GM12878 (cell line): ENCODE data around the gene PLA2G3. TPM values are rescaled to one million over a fixed set of nuclear protein-coding genes. Genes with fewer than 3 reads are reported as not detected.

Experiments
- ATAC-seq: fragments of 200-7000 bp; cut with Tn5 transposase; 3 replicates; pipeline ENCODE4 v1.9.1; 2020; ENCODE audit warnings: mild to moderate bottlenecking, moderate library complexity
- BruUV-seq: library from RNA; stranded (reverse); fragments of 400-500 nt; replicated peaks from 2 replicates; lab custom pipeline; 2021; lab: Mats Ljungman, UMichigan
- CTCF ChIA-PET: fragments of 300-600 bp; sonication (Branson Sonifier 250); formaldehyde crosslinking; extraction: SDS; loops from one replicate; lab custom pipeline; 2021; ENCODE audit warnings: inconsistent platforms; lab: Yijun Ruan, JAX
- POLR2A ChIA-PET: fragments of 350-600 bp; formaldehyde crosslinking; extraction: SDS; loops from one replicate; lab custom pipeline; 2021; ENCODE audit warnings: inconsistent platforms; lab: Charles Lee
- RAD21 ChIA-PET: fragments of 300-600 bp; sonication (Branson Sonifier 250); formaldehyde crosslinking; loops from one replicate; lab custom pipeline; 2023; ENCODE audit warnings: antibody characterized with exemption; ENCODE audit not compliant: unreplicated experiment; lab: Charles Lee
- SMC1A ChIA-PET: fragments of 300-600 bp; sonication (Branson Sonifier 250); formaldehyde crosslinking; loops from one replicate; lab custom pipeline; 2023; ENCODE audit not compliant: unreplicated experiment, uncharacterized antibody; lab: Charles Lee
- DNase-seq: peaks from one replicate; pipeline ENCODE4 v3.0.0-alpha.2; 2011; ENCODE audit warnings: low read depth, low spot score
- FAIRE-seq: peaks from 3 replicates; lab custom pipeline; 2011; peaks lifted over from hg19 to GRCh38; lab: Jason Lieb, UNC
- H2AFZ ChIP-seq: 2 replicates; pipeline ENCODE4 v1.6.0; 2011; ENCODE audit warnings: low read depth, low read length, control low read depth; ENCODE audit not compliant: control insufficient read depth
- H3K27ac ChIP-seq: 2 replicates; pipeline ENCODE4 v1.5.1; 2011; ENCODE audit warnings: control low read depth; ENCODE audit not compliant: control insufficient read depth, insufficient read depth
- H3K27me3 ChIP-seq, 2 experiments: replicated peaks in 1 of 2; 2 replicates each; pipeline versions ENCODE4 v1.6.0 to v1.6.1; 2011; ENCODE audit warnings: low read length in 1 of 2; ENCODE audit not compliant: control insufficient read depth in 2 of 2, insufficient read depth in 2 of 2
- H3K36me3 ChIP-seq, 2 experiments: 2 replicates each; pipeline ENCODE4 v1.5.1; 2011; ENCODE audit warnings: low read length in 1 of 2; ENCODE audit not compliant: control insufficient read depth in 2 of 2, insufficient read depth in 2 of 2
- H3K4me1 ChIP-seq: 2 replicates; pipeline ENCODE4 v1.6.1; 2011; ENCODE audit warnings: mild to moderate bottlenecking, low read length, moderate library complexity, mixed read lengths; ENCODE audit not compliant: control insufficient read depth, insufficient read depth
- H3K4me2 ChIP-seq: 2 replicates; pipeline ENCODE4 v1.6.0; 2011; ENCODE audit warnings: control low read depth; ENCODE audit not compliant: control insufficient read depth, insufficient read depth
- H3K4me3 ChIP-seq: fragments of 200-600 bp; sonication (generic); 2 replicates; pipeline ENCODE4 v1.5.1; 2016
- H3K79me2 ChIP-seq: 2 replicates; pipeline ENCODE4 v1.6.0; 2011; ENCODE audit warnings: low read length; ENCODE audit not compliant: control insufficient read depth, insufficient read depth
- H3K9ac ChIP-seq: 2 replicates; pipeline ENCODE4 v1.8.0; 2011; ENCODE audit warnings: low read length, control low read depth, mixed read lengths; ENCODE audit not compliant: control insufficient read depth, insufficient read depth
- H3K9me3 ChIP-seq: replicated peaks from 3 replicates; pipeline ENCODE4 v1.5.1; 2011; ENCODE audit warnings: mild to moderate bottlenecking, low read length; ENCODE audit not compliant: control insufficient read depth, insufficient read depth
- H4K20me1 ChIP-seq: 2 replicates; pipeline ENCODE4 v1.6.0; 2011; ENCODE audit not compliant: control insufficient read depth, insufficient read depth
- BMI1 ChIP-seq: fragments of 450-650 bp; IDR thresholded peaks from 2 replicates; pipeline ENCODE4 v1.6.1; 2016; ENCODE audit warnings: mild to moderate bottlenecking, moderate library complexity, borderline replicate concordance
- CTCF ChIP-seq, 3 experiments: IDR thresholded peaks in 2 of 3; conservative IDR thresholded peaks in 1 of 3; 2 replicates each; pipeline ENCODE4 v1.5.1; 2011; ENCODE audit warnings: low read depth in 3 of 3, low read length in 3 of 3, mild to moderate bottlenecking in 3 of 3, control low read depth in 2 of 3, moderate library complexity in 2 of 3, inconsistent platforms in 1 of 3, mixed read lengths in 1 of 3; ENCODE audit not compliant: control insufficient read depth in 2 of 3, insufficient read depth in 1 of 3; ENCODE audit errors: extremely low read depth in 1 of 3
- FOXK2 ChIP-seq: fragments of 450-650 bp; IDR thresholded peaks from 2 replicates; pipeline ENCODE4 v1.6.1; 2017; ENCODE audit warnings: mild to moderate bottlenecking, moderate library complexity
- KAT2A ChIP-seq: conservative IDR thresholded peaks from 2 replicates; pipeline ENCODE4 v1.6.1; 2011; ENCODE audit warnings: low read depth, low read length; ENCODE audit not compliant: control insufficient read depth
- KDM1A ChIP-seq: fragments of 200-600 bp; sonication (generic); IDR thresholded peaks from 2 replicates; pipeline ENCODE4 v1.6.1; 2016; ENCODE audit warnings: borderline replicate concordance
- NR2F1 ChIP-seq: fragments of 450-650 bp; conservative IDR thresholded peaks from 2 replicates; pipeline ENCODE4 v1.6.1; 2017; ENCODE audit warnings: mild to moderate bottlenecking
- PAX5 ChIP-seq: IDR thresholded peaks from 2 replicates; pipeline ENCODE4 v1.6.1; 2011; ENCODE audit warnings: low read depth, low read length, borderline replicate concordance
- POU2F2 ChIP-seq: IDR thresholded peaks from 3 replicates; pipeline ENCODE4 v1.6.1; 2011; ENCODE audit warnings: low read depth, mild to moderate bottlenecking, low read length, borderline replicate concordance
- RAD21 ChIP-seq: IDR thresholded peaks from 2 replicates; pipeline ENCODE4 v1.6.1; 2011; ENCODE audit warnings: mild to moderate bottlenecking, low read depth, low read length, moderate library complexity; ENCODE audit not compliant: insufficient read depth
- RBBP5 ChIP-seq: fragments of 200-600 bp; sonication (generic); conservative IDR thresholded peaks from 2 replicates; pipeline ENCODE4 v1.6.1; 2016
- RCOR1 ChIP-seq: conservative IDR thresholded peaks from 2 replicates; pipeline ENCODE4 v1.6.1; 2012; ENCODE audit warnings: low read depth, low read length, improper control_type of control experiment
- TCF3 ChIP-seq: IDR thresholded peaks from 2 replicates; pipeline ENCODE4 v1.6.1; 2012; ENCODE audit warnings: low read depth, mild to moderate bottlenecking, low read length, borderline replicate concordance; ENCODE audit not compliant: insufficient read depth
- ZNF274 ChIP-seq: IDR thresholded peaks from one replicate; pipeline ENCODE4 v1.8.0; 2011; ENCODE audit not compliant: insufficient read length, insufficient read depth
- WGBS: methylation state at CpG from one replicate; pipeline ENCODE4 v1.1.6; 2016; ENCODE audit warnings: low lambda C conversion rate; ENCODE audit not compliant: insufficient replicate concordance, insufficient coverage; ENCODE audit errors: missing lambda C conversion rate; 5-methylcytosine and 5-hydroxymethylcytosine counted together
- in situ Hi-C: fragments of 300-500 bp; cut with MboI; formaldehyde crosslinking; loops from 9 replicates; pipeline ENCODE4 v1.14.3; 2018; ENCODE audit warnings: mixed read lengths
- intact Hi-C: fragments of 100-400 bp; cut with micrococcal nuclease; formaldehyde crosslinking; loops from one replicate; pipeline ENCODE4 v1.14.2; 2022; ENCODE audit not compliant: unreplicated experiment
- polyA plus RNA-seq, 11 experiments: library from polyadenylated mRNA; depleted of rRNA in 4 of 11; unstranded in 6 of 11; stranded (reverse) in 5 of 11; fragments of >200 nt; fragmentation: Nextera tagmentation in 4 of 11; fragmentation: Illumina TruSeq in 1 of 11; extraction: Ambion mirVana in 4 of 11; extraction: Trizol in 1 of 11; gene quantifications; 1 replicate in 1 of 11; 2 replicates in 10 of 11; pipeline versions ENCODE4 v1.2.1 to v1.2.3, GENCODE V29; 2011 to 2016; ENCODE audit warnings: inconsistent platforms in 2 of 11, missing spikeins in 2 of 11, low read depth in 1 of 11
- total RNA-seq, 4 experiments: library from RNA; depleted of rRNA in 3 of 4; stranded (reverse); fragments of >200 nt in 3 of 4; fragmentation: Illumina TruSeq in 1 of 4; extraction: Trizol in 1 of 4; gene quantifications; 2 replicates each; pipeline versions ENCODE4 v1.2.1 to v1.2.3, GENCODE V29; 2013 to 2021

The PLA2G3 gene
- total and polyA plus RNA-seq, 10 of the 15 experiments (the other 5 are each of a cell fraction or from before 2014, with no cell fraction given), result 0.04 TPM; not detected in 9

DNA sequence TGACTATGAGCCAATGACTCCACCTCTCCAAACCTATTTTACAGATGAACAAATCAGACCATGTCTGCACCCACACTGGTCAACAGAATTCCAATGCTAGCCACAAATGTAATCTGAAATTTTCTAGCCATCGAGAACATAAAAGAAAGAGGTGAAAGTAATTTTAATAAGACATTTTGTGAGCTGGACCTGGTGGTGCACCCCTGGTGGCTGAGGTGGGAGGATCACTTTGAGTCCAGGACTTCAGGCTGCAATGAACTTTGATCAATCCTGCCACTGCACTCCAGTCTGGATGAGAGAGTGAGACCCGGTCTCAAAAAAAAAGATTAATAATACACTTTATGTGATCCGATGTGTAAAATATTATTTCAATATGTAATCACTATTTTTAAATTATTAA lies 10.3 kb upstream of the PLA2G3 start:
- Histone ChIP-seq H3K4me3 (no peak overlapping the region), H3K4me2 (no peak overlapping the region), H3K27me3 (no peaks in the 10 kb centered on the region), H3K9me3 (no peaks in the 10 kb centered on the region), H3K36me3 (no peaks in the 10 kb centered on the region), H3K4me1 (no peaks in the 10 kb centered on the region), H3K9ac (no peak overlapping the region), H2AFZ (no peak overlapping the region), H3K79me2 (no peaks in the 10 kb centered on the region), H4K20me1 (no peaks in the 10 kb centered on the region), H3K27ac (no peak overlapping the region)
- ChIA-PET CTCF (interaction anchor here (0.7 to 1.7 kb wide), 2 partner anchors 9 to 114 kb away, joined by 3 to 7 read pairs; partner anchors contain the start of gene RNF185), RAD21 (no interaction called here), SMC1A (no interaction called here), POLR2A (no interaction called here)
- no TSS peak for BruUV-seq
- no peak for DNase-seq
- peak; percentile 61 for ATAC-seq
- intact Hi-C loops (no loop called here), in situ Hi-C loops (no loop called here)
- TF ChIP-seq CTCF (IDR thresholded peaks at IDR 0.05 in 2 of 3, conservative IDR thresholded peaks at IDR 0.05 in 1 of 3; ENCODE audit: control insufficient read depth in 2 of 3, extremely low read depth in 1 of 3, insufficient read depth in 1 of 3, low read depth in 3 of 3, low read length in 3 of 3) (peak; percentile 2 to 38 (median 33); a peak in 2 of 6 replicates), PAX5 (no peak)
- FAIRE-seq, result no peak
- WGBS, result 41% methylated on average over 3 of the region's 3 CpGs

- no peak for DNase-seq
- peak; percentile 56 for FAIRE-seq
- H3K4me1 ChIP-seq, result no peaks in the 10 kb centered on the region
- H3K27ac ChIP-seq, result no peak overlapping the region
- intact Hi-C loops, result loop anchor here (1.0 kb wide), 2 partner anchors 60 to 386 kb away; no protein-coding TSS in a partner anchor
- ChIA-PET RAD21 (interaction anchor here (1.6 kb wide), 1 partner anchor 9 kb away, joined by 4 read pairs; no protein-coding TSS in a partner anchor), POLR2A (no interaction called here), CTCF (interaction anchor here (0.7 to 1.7 kb wide), 7 partner anchors 9 to 386 kb away, joined by 3 to 7 read pairs (median 4); partner anchors contain the start of gene RNF185), SMC1A (no interaction called here)
- WGBS, result 0% methylated on average over 5 of the region's 5 CpGs
- no peaks in the 10 kb centered on the region for H3K79me2 ChIP-seq
- H3K4me3 ChIP-seq, result no peak overlapping the region
- no TSS peak for BruUV-seq
- no peak overlapping the region for H3K9ac ChIP-seq
- H3K36me3 ChIP-seq, result no peaks in the 10 kb centered on the region
- no peaks in the 10 kb centered on the region for H3K9me3 ChIP-seq
- in situ Hi-C loops, result no loop called here
- H3K27me3 ChIP-seq, result no peaks in the 10 kb centered on the region
- no peaks in the 10 kb centered on the region for H4K20me1 ChIP-seq
- no peak overlapping the region for H3K4me2 ChIP-seq
- no peak overlapping the region for H2AFZ ChIP-seq
- ATAC-seq, result peak; percentile 93
- TF ChIP-seq FOXK2 (no peak), KDM1A (no peak), RAD21 (peak; percentile 81), NR2F1 (no peak), KAT2A (no peak), BMI1 (no peak), RBBP5 (no peak), ZNF274 (no peak), POU2F2 (0 out of 3 replicates have a peak, but pooled peaks have one; percentile 6), TCF3 (no peak), RCOR1 (no peak)
These were observed 8.8 kb upstream of the PLA2G3 start for GRCh38 chr22:31148953-31149627.
